Measurements from ENCODE around the gene FANCF.

GRCh38 chr11:22582151-22582410, 43.5 kb downstream of the FANCF start:
- no peak for TF ChIP-seq CTCF (IDR thresholded peaks at IDR 0.05; ENCODE audit: poor library complexity, severe bottlenecking)
- no peak for TF ChIP-seq RAD21 (conservative IDR thresholded peaks at IDR 0.05)
- no peak for TF ChIP-seq EZH2 (IDR thresholded peaks at IDR 0.05; ENCODE audit: borderline replicate concordance, insufficient read depth, low read length, poor library complexity, severe bottlenecking)
- no peak for TF ChIP-seq MXI1 (conservative IDR thresholded peaks at IDR 0.05; ENCODE audit: poor library complexity, severe bottlenecking)
- TF ChIP-seq POLR2AphosphoS5 (IDR thresholded peaks at IDR 0.05): no peak
- TF ChIP-seq EP300 (conservative IDR thresholded peaks at IDR 0.05; ENCODE audit: poor library complexity, severe bottlenecking): no peak
- no peak for TF ChIP-seq SMC3 (conservative IDR thresholded peaks at IDR 0.05; ENCODE audit: poor library complexity)
- no peak for TF ChIP-seq REST (IDR thresholded peaks at IDR 0.05; ENCODE audit: borderline replicate concordance)
- TF ChIP-seq TAF1 (IDR thresholded peaks at IDR 0.05; ENCODE audit: low read depth): no peak
